HG02840 (cell line): ENCODE results near the gene CCNB1.
"Not testable (repeated sequence)": the region's sequence is repeated elsewhere in the genome, so short reads cannot be mapped to it uniquely, and the experiment has no call there.

Experiments
- ATAC-seq: cut with Tn5 transposase; IDR thresholded peaks from one replicate; pipeline ENCODE4 v1.9.1; 2021; ENCODE audit warnings: mild to moderate bottlenecking, moderate library complexity, moderate number of reproducible peaks; ENCODE audit not compliant: unreplicated experiment, low FRiP score

Gene CCNB1

DNA sequence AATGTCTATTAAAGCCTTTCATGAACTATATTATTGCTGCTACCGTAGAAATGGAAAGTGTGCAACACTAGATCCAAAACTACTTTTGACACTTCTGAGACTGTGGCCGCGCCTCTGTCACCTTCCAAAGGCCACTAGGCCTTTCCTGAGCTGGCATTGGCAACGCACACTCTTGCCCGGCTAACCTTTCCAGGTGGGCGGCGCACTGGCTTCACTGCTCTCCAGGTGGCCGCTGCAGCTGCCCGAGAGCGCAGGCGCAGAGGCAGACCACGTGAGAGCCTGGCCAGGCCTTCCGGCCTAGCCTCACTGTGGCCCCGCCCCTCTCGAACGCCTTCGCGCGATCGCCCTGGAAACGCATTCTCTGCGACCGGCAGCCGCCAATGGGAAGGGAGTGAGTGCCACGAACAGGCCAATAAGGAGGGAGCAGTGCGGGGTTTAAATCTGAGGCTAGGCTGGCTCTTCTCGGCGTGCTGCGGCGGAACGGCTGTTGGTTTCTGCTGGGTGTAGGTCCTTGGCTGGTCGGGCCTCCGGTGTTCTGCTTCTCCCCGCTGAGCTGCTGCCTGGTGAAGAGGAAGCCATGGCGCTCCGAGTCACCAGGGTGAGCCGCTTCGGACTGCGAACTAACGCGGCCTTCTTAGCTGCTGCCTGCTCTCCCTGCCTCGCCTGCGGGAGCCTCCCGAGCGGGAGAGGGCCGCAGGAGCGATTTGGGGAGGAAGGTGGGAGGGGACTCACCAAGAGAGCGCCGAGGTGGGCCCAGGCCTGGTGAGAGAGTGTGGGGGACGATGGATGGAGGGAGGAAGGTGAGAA is at the start of gene CCNB1:
TSS of gene CCNB1 (plus strand) at position 465 of the 807 bp plus-strand sequence. CDS start at position 578, 113 bp downstream.
- ATAC-seq: peak; percentile 100

DNA sequence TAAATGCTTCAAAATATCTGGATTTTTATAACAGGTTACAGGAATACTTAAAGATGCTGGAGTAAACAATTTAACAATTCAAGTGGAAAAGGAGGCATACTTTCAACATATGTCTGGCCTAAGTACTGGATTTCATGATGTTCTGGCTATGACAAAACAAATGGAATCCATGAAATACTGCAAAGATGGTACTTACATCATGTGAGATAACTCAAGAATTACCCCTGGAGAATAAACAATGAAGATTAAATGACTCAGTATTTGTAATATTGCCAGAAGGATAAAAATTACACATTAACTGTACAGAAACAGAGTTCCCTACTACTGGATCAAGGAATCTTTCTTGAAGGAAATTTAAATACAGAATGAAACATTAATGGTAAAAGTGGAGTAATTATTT is 37.5 kb upstream of the CCNB1 start:
- ATAC-seq: no peak

DNA sequence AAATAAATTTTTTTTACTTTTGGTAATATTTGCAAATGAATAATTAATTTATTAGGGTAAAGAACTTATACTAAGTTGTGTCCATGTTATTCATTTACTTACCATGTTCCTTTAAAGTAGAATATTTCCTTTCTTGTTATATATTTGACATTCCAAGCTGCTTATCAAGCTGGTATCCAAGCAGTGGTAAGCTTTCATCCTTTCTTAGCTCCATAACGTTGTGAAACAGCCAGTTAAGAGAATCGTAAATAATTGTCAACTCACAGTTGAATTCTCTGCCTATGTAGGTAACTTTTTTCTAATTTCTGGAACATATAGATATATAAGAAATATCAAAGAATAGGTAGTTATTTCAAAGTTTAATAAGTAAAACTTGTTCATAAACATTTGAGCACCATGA is 36.7 kb upstream of the CCNB1 start:
- no peak for ATAC-seq

DNA sequence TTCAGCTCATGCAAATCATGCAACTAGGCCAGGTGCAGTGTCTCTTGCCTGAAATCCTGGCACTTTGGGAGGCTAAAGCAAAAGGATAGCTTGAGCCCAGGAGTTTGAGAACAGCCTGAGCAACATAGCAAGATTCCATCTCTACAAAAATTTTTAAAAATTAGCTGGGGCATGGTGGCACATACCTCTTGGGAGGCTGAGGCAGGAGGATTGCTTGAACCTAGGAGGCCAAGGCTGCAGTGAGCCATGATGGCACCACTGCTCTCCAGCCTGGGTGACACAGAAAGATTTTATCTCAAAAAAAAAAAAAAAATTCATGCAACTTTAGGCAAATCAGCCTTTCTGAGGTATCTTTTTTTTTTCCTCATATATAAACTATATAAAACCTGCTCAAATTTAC is 35.6 kb upstream of the CCNB1 start:
- no peak for ATAC-seq

DNA sequence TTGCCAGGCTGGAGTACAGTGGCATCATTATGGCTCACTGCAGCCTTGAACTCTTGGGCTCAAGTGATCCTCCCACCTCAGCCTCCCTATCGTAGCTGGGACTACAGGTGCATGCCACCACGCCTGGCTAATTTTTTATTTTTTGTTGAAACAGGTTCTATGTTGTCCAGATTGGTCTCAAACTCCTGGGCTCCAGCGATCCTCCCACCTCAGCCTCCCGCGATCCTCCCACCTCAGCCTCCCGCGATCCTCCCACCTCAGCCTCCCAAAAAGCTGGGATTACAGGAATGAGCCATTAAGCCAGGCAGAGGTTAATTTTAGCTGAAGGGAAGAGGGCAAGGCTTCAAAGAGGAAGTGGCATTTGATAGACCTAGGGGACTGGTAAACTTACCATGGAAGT is 32.8 kb upstream of the CCNB1 start:
- ATAC-seq: no peak

DNA sequence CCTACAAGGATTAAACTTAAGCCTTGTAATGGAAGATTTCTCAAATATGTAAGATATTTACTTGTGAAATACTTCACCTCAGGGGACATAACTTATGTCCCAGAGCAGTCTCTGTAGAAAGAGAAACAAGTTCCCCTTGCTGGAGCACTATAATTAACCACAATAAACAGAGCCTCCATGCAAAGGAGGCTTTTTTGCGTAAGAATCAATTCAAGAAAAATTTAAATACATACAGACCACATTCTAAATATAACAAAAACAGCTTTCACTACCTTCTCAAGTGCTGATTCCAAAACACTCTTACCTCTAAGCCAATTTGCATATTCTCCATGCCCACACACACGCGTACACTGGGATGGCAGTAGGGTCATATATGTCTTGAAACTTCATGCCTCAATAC is 30.7 kb upstream of the CCNB1 start:
- peak; percentile 88 for ATAC-seq

DNA sequence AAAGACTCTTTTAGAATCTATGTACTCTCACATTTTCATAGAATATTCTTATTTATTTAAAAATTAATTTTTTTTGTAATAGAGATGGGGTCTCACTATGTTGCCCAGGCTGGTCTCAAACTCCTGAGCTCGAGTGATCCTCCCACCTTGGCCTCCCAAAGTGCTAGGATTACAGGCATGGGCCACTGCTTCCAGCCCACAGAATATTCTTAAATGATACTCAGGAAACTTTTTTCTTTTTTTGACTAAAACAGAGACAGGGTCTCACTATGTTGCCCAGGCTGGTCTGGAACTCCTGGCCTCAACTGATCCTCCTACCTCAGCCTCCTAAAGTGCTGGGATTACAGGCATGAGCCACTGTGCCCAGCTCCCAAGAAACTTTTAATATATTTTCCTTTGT is 29.7 kb upstream of the CCNB1 start:
- not testable (repeated sequence) for ATAC-seq

DNA sequence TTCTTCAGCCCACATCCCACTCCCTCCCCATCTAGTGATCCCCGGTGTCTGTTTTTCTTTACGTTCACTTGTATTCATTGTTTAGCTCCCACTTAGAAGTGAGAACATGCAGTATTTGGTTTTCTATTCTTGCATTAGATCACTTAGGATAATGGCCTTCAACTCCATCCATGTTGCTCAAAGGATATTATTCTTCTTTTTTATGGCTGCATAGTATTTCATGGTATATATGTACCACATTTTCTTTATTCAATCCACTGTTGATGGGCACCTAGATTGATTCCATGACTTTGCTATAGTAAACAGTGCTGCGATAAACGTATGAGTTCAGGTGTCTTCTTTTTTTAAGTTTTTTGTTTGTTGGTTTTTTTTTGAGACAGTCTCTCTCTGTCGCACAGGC is 29.1 kb upstream of the CCNB1 start:
- ATAC-seq: no peak

DNA sequence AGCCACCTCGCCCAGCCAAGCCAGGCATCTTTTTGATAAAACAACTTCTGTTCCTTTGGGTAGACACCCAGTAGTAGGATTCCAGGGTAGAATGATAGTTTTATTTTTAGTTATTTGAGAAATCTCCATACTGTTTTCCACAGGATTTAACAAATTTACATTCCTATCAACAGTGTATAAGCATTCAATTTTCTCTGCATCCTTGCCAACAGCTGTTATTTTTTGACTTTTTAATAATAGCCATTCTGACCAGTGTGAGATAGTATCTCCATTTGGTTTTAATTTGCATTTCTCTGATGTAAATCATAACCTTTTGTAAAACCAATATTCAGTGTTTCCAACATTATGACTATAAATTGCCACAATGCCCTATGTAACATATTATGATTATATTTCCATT is 28.2 kb upstream of the CCNB1 start:
- no peak for ATAC-seq

DNA sequence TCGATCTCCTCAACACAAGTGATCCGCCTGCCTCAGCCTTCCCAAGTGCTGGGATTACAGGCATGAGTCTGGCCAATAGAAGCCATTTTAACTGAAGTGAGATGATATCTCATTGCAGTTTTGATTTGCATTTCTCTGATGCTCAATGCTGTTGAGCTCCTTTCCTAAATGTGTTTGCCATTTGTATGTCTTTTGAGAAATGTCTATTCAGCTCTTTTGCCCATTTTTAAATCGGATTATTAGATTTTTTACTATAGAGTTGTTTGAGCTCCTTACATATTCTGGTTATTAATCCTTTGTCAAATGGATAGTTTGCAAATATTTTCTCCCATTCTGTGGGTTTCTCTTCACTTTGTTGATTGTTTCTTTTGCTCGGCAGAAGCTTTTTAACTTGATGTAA is 26.7 kb upstream of the CCNB1 start:
- not testable (repeated sequence) for ATAC-seq

DNA sequence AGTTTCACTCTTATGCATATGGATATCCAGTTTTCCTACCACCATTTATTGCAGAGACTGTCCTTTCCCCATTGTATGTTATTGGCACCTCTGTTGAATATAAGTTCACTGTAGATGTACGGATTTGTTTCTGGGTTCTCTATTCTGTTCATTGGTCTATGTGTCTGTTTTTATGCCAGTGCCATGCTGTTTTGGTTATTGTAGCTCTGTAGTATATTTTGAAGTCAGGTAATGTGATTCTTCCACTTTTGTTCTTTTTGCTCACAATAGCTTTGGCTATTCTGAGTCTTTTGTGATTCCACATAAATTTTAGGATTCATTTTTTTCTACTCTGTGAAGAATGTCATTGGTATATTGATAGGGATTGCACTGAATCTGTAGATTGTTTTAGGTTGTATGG is 26.1 kb upstream of the CCNB1 start:
- no peak for ATAC-seq

DNA sequence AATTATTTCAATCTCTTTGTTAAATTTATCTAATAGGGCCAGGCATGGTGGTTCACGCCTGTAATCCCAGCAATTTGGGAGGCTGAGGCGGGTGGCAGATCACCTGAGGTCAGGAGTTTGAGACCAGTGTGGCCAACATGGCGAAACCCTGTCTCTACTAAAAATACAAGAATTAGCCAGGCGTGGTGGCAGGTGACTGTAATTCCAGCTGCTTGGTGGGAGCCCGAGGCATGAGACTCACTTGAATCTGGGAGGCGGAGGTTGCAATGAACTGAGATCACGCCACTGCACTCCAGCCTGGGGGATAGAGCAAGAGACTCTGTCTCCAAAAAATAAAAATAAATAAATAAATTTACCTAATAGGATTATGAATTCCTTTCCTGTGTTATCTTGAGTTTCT is 18.4 kb upstream of the CCNB1 start:
- not testable (repeated sequence) for ATAC-seq

DNA sequence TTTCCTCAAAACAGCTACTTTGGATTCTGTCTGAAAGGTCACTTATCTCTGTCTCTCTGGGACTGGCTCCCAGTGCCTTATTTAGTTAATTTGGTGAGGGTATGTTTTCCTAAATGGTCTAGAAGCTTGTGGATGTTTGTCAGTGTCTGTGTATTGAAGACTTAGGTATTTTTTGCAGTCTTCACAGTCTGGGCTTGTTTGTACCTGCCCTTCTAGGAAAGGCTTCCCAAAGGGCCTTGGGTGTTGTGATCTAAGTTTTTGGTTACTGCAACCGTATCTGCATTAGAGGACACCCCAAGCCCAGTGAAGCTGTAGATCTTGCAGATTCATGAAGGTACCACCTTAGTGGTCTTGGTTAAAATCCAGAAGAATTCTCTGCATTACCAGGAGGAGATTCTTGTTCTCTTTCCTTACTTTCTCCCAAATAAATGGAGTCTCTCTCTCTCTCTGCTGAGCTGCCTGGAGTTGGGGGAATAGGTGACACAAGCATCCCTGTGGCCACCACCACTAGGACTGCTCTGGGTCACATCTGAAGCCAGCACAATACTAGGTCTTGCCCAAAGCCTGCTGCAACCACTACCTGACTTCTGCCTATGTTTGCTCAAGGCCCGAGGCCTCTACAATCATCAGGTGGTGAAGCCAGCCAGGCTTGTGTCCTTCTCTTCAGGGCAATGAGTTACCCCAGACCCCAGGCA is 17.8 kb upstream of the CCNB1 start:
- no peak for ATAC-seq

DNA sequence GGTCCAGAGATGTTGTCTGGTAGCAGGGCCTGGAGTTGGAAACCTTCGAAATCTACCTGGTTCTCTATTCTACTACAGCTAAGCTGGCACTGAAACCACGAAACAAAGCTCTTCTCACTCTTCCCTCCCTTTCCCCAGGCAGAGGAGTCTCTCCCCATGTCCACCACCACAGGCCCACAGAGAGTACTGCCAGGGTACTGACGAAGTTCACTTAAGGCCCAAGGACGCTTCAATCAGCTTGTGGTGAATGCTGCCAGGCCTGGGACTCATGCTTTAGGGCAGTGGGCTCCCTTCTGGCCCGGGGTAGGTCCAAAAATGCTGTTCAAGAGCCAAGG is 17.3 kb upstream of the CCNB1 start:
- ATAC-seq: no peak

DNA sequence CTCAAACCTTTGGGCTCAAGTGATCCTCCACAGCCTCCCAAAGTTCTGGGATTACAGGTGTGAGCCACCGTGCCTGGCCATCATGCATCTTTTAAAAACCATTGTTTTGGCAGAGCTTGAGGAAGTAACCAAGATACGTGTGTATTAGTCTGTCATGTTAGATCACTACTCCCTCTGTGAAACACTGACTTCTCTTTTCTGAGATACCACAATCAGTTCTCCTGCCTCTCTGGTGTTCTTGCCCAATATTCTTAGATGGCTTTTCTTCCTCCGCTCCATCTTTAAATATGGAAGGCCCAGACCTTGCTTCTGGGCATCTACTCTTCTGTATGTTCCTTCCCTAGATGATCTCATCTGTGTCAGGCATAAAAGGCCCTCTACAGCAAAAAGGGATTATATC is 14.2 kb upstream of the CCNB1 start:
- no peak for ATAC-seq

DNA sequence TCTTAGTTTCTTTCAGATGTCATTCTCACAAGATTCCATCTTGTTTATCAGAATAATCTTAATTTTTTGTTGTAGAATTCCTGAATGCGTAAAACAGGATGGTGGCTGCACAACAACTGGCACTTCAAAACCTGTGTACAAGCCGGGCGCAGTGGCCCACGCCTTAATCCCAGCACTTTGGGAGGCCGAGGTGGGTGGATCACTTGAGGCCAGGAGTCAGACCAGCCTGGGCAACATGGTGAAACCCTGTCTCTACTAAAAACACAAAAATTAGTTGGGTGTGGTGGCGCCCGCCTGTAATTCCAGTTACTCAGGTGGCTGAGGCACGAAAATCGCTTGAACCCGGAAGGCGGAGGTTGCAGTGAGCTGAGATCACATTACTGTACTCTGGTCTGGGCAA is 10.5 kb upstream of the CCNB1 start:
- no peak for ATAC-seq

DNA sequence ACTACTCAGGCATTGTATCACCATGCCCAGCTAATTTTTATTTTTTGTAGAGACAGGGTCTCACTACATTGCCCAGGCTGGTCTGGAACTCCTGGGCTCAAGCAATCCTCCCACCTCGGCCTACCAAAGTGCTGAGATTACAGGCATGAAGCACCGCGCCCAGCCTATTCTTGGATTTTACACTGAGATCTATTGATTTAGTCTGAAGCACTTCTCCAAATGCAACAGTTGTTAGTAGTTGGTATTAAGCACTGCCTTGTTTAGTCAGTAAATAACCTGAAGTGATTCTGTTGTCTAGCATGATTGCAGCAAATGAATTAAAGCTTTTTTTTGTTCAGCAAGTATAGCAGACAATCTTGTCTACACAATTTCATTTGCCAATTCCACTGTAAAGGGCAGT is 8.9 kb upstream of the CCNB1 start:
- no peak for ATAC-seq

DNA sequence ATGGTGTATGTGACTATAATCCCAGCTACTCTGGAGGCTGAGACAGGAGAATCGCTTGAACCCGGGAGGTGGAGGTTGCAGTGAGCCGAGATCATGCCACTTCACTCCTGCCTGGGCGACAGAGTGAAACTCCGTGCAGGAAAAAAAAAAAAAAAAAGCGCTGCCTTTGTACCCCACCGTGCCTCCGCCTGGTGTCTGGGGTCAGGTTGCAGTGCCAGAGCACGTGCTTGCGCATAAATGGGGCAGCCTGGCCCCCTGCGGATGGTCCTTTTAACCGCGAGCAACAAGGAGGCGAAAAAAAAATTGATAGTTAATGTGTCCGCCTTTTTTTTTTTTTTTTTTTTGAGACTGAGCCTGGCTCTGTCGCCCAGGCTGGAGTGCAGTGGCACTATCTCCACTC is 6.3 kb upstream of the CCNB1 start:
- ATAC-seq: no peak

DNA sequence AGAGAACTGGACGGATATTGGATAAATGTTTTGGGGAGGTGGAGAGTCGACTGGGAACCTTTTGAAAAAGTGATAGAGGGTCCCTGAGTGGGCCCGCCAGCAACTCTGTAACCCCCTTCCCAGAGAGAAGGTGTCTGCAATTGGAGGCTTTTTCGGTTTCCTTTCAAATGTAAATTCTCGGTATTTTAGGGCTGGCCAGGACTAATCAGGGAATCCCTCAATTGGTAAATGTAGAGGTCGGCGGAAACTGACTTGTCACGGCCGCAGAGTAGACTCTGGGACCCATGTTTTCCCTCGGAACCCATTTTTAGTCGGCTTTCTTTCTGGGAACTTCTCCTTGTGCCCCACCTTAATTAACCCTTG is 524 bp downstream of the CCNB1 start:
- no peak for ATAC-seq

DNA sequence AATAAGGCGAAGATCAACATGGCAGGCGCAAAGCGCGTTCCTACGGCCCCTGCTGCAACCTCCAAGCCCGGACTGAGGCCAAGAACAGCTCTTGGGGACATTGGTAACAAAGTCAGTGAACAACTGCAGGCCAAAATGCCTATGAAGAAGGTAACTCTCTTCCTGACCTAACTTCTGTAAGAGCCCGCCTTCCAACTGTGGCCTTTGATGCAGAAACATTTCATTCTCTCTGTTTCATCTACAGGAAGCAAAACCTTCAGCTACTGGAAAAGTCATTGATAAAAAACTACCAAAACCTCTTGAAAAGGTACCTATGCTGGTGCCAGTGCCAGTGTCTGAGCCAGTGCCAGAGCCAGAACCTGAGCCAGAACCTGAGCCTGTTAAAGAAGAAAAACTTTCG is 979 bp downstream of the CCNB1 start:
- no peak for ATAC-seq

DNA sequence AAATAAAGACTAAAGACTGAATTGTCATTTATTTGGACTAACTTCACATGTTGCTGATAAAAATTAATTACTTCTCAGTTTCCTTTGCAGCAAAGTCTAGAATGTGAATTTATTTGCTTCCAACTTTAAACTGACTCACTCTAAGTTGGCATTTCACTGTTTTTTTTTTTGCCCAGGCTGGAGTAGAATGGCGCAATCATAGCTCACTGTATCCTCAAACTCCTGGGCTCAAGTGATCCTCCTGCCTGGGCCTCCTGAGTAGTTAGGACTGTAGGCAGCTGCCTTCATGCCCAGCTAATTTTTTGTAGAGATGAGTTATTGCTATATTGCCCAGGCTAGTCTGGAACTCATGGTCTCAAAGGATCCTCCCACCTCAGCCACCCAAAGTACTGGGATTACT is 3.5 kb downstream of the CCNB1 start:
- no peak for ATAC-seq

DNA sequence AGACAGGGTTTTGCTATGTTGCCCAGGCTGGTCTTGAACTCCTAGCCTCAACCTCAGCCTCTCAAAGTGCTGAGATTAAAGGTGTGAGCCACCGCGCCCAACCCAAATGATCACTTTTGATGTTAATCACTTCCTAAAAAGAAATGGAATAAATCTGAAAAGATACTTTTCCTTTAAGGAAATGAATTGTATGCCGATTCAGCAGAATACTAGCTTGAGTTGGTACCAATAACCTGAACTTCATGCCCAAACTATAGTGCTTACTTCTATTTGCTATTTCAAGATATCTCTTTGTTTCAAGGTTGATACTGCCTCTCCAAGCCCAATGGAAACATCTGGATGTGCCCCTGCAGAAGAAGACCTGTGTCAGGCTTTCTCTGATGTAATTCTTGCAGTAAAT is 4.0 kb downstream of the CCNB1 start:
- ATAC-seq: no peak
